ENCODE results near the gene COX7A2L.
"Not testable (repeated sequence)": the region's sequence is repeated elsewhere in the genome, so short reads cannot be mapped to it uniquely, and the experiment has no call there.

The COX7A2L gene

GRCh38 chr2:42366411-42366810 lies 5.4 kb upstream of the COX7A2L start:
- no peak for DNase-seq

GRCh38 chr2:42364658-42365057 lies 3.6 kb upstream of the COX7A2L start:
- DNase-seq = no peak

GRCh38 chr2:42363413-42363812 lies 2.4 kb upstream of the COX7A2L start:
- no peak for DNase-seq

GRCh38 chr2:42361728-42362283 lies 789 bp upstream of the COX7A2L start:
- DNase-seq = no peak

- no peak for DNase-seq
Observed at GRCh38 chr2:42360493-42360889, 526 bp downstream of the COX7A2L start.

GRCh38 chr2:42359965-42360483 lies 993 bp downstream of the COX7A2L start:
- DNase-seq = no peak

GRCh38 chr2:42359304-42359964 lies 1.6 kb downstream of the COX7A2L start:
- DNase-seq = no peak

- no peak for DNase-seq
Observed at GRCh38 chr2:42353792-42354429, 7.1 kb downstream of the COX7A2L start.

GRCh38 chr2:42351864-42352263 lies 9.2 kb downstream of the COX7A2L start:
- DNase-seq = no peak

- DNase-seq = no peak
Observed at GRCh38 chr2:42350434-42351063, 10.5 kb downstream of the COX7A2L start.

GRCh38 chr2:42348113-42348805 lies 12.8 kb downstream of the COX7A2L start:
- no peak for DNase-seq

- not testable (repeated sequence) for DNase-seq
Observed at GRCh38 chr2:42347518-42347917, 13.5 kb downstream of the COX7A2L start.

- not testable (repeated sequence) for DNase-seq
Observed at GRCh38 chr2:42346856-42347255, 14.2 kb downstream of the COX7A2L start.

GRCh38 chr2:42345986-42346385 lies 15.0 kb downstream of the COX7A2L start:
- DNase-seq = no peak

GRCh38 chr2:42342795-42343241 lies 18.2 kb downstream of the COX7A2L start:
- no peak for DNase-seq

GRCh38 chr2:42342061-42342794 lies 18.8 kb downstream of the COX7A2L start:
- DNase-seq = no peak

GRCh38 chr2:42340938-42341636 lies 19.9 kb downstream of the COX7A2L start:
- no peak for DNase-seq

- no peak for DNase-seq
Observed at GRCh38 chr2:42340045-42340937, 20.7 kb downstream of the COX7A2L start.

- DNase-seq = no peak
Observed at GRCh38 chr2:42339191-42339912, 21.7 kb downstream of the COX7A2L start.
